ENCODE results near the gene ENOX1.
"Not testable (repeated sequence)": the region's sequence is repeated elsewhere in the genome, so short reads cannot be mapped to it uniquely, and the experiment has no call there.

ENOX1 gene

DNA sequence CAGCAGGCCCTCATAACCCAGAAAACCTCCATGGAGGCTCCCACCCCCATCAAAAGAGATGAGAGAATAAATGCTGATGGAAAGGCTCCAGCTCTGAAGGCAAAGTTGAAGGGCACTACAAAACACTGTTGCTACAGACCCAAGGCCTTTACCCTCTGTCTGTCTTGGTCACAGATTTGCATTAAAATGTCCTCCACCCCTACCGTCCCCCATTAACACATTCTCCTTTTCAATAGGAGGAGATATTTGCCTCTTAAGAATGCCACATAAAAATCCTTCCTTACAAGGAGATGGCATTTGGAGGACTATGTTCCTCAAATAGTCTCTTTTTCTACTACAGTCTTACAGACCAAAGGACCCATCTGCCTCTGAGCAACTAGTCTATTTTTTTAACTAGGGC, 361.5 kb downstream of the ENOX1 start:
- in situ Hi-C loops (cut with MboI; ENCODE audit: low pct_unique_long_range_greater_than_20kb, low sequenced_read_pairs, unreplicated experiment), result no loop called here
- no peak for DNase-seq (ENCODE audit: low spot score)
- TF ChIP-seq, protein P1, sequence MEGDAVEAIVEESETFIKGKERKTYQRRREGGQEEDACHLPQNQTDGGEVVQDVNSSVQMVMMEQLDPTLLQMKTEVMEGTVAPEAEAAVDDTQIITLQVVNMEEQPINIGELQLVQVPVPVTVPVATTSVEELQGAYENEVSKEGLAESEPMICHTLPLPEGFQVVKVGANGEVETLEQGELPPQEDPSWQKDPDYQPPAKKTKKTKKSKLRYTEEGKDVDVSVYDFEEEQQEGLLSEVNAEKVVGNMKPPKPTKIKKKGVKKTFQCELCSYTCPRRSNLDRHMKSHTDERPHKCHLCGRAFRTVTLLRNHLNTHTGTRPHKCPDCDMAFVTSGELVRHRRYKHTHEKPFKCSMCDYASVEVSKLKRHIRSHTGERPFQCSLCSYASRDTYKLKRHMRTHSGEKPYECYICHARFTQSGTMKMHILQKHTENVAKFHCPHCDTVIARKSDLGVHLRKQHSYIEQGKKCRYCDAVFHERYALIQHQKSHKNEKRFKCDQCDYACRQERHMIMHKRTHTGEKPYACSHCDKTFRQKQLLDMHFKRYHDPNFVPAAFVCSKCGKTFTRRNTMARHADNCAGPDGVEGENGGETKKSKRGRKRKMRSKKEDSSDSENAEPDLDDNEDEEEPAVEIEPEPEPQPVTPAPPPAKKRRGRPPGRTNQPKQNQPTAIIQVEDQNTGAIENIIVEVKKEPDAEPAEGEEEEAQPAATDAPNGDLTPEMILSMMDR (IDR thresholded peaks at IDR 0.05; ENCODE audit: extremely low read depth, insufficient read depth, missing control alignments), result no peak

DNA sequence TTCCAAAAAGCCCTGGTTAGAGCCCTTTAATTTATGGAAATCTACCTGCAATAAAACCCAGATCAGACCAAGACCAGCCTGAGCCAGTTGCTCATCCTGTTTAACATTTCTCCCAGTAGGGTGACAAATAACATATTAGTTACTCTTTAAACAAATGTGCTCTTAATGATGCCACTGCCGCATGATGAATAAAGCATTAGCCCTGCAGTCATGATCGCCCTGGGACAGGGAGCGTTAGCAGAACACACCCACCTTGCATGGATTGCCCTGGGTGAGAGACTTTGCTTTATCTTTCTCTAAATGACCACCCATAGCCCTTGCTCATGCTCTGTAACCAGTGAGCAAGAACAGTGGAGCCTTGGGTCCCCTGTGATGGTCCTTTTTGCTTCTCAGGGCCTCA, 362.4 kb downstream of the ENOX1 start:
- TF ChIP-seq, protein P1 (IDR thresholded peaks at IDR 0.05; ENCODE audit: extremely low read depth, insufficient read depth, missing control alignments), result no peak
- no peak for DNase-seq (ENCODE audit: low spot score)
- in situ Hi-C loops (cut with MboI; ENCODE audit: low pct_unique_long_range_greater_than_20kb, low sequenced_read_pairs, unreplicated experiment), result no loop called here

DNA sequence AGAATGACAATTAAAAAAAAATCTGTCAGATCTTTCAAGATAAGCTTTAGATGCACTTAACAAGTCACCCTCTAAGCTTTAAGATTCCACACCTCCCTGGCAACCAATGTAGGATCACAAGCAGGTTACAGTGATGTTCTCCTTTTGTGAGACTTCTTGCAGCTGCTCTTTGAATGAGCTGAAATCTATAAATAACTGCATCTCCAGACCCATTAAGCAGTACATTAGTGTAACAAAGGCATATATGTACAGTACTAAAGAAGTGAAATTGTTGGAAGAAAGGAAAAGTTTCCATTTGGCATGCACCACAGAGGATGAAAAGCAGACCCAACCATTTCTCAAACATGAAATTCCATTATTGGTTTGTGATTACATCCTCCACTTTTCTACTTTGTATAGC, 364.7 kb downstream of the ENOX1 start:
- in situ Hi-C loops (cut with MboI; ENCODE audit: low pct_unique_long_range_greater_than_20kb, low sequenced_read_pairs, unreplicated experiment), result no loop called here
- DNase-seq (ENCODE audit: low spot score), result no peak
- TF ChIP-seq, protein P1 (IDR thresholded peaks at IDR 0.05; ENCODE audit: extremely low read depth, insufficient read depth, missing control alignments), result no peak

DNA sequence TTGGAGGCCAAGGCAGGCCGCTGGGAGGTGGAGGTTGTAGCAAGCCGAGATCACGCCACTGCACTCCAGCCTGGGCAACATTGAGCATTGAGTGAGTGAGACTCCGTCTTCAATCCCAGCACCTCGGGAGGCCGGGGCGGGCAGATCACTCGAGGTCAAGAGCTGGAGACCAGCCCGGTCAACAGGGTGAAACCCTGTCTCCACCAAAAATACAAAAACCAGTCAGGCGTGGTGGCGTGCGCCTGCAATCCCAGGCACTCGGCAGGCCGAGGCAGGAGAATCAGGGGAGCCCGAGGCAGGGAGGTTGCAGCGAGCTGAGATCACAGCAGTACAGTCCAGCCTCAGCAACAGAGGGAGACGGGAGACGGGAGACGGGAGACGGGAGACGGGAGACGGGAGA, 369.9 kb downstream of the ENOX1 start:
- DNase-seq (ENCODE audit: low spot score); in situ Hi-C loops (cut with MboI; ENCODE audit: low pct_unique_long_range_greater_than_20kb, low sequenced_read_pairs, unreplicated experiment): not testable (repeated sequence)

DNA sequence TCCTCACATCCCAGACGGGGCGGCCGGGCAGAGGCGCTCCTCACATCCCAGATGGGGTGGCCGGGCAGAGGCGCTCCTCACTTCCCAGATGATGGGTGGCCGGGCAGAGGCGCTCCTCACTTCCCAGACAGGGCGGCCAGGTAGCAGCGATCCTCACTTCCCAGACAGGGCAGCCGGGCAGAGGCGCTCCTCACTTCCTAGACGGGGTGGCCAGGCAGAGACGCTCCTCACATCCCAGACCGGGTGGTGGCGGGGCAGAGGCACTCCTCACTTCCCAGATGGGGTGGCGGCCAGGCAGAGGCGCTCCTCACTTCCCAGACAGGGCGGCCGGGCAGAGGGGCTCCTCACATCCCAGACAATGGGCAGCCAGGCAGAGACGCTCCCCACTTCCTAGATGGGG, 370.4 kb downstream of the ENOX1 start:
- DNase-seq (ENCODE audit: low spot score); in situ Hi-C loops (cut with MboI; ENCODE audit: low pct_unique_long_range_greater_than_20kb, low sequenced_read_pairs, unreplicated experiment): not testable (repeated sequence)

DNA sequence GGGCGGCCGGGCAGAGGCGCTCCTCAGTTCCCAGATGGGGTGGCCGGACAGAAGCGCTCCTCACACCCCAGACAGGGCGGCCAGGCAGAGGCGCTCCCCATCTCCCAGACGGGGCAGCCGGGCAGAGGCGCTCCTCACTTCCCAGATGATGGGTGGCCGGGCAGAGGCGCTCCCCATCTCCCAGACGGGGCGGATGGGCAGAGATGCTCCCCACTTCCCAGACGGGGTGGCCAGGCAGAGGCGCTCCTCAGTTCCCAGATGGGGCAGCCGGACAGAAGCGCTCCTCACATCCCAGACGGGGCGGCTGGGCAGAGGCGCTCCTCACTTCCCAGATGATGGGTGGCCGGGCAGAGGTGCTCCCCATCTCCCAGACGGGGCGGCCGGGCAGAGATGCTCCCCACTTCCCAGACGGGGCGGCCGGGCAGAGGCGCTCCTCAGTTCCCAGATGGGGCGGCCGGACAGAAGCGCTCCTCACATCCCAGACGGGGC, 370.8 kb downstream of the ENOX1 start:
- in situ Hi-C loops (cut with MboI; ENCODE audit: low pct_unique_long_range_greater_than_20kb, low sequenced_read_pairs, unreplicated experiment); DNase-seq (ENCODE audit: low spot score): not testable (repeated sequence)

DNA sequence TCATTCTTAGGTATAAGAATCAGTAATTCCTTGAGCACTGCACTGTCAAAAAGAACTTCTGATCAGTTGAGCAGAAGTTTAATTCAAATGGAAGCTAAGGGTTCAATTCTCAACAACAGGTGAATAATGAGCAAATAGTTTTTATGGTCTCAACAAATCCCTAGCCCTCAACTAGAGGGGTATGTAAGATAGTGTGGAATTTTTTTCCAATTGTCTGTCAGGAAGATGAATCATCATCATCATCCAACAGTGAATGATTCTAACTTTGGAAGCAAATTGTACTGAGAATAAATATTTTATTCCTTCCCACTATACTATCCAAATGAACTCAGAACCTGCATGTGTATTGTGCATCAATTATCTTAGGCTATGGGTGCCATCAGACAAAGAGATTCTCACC, 372.7 kb downstream of the ENOX1 start:
- TF ChIP-seq, protein P1 (IDR thresholded peaks at IDR 0.05; ENCODE audit: extremely low read depth, insufficient read depth, missing control alignments), result no peak
- DNase-seq (ENCODE audit: low spot score), result no peak
- in situ Hi-C loops (cut with MboI; ENCODE audit: low pct_unique_long_range_greater_than_20kb, low sequenced_read_pairs, unreplicated experiment), result no loop called here

DNA sequence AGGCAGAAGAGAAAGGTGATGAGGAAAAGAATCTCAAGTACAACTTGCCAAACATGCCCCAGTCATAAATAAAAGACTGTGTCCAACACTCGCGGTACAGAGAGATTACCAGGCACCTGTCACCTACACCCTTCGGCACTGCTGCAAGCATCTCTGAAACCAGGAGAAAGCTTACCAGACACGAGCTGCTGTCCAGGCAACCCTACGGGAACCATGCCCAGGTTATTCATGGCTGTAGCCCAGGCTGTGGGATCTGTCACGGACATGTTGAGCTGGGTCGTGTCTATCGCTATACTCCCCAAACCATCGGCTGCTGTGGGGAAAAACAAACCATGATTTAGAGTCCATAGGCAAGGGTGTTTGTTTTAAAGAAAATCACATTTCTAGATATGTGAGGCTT, 375.0 kb downstream of the ENOX1 start:
- DNase-seq (ENCODE audit: low spot score), result no peak
- in situ Hi-C loops (cut with MboI; ENCODE audit: low pct_unique_long_range_greater_than_20kb, low sequenced_read_pairs, unreplicated experiment), result no loop called here
- TF ChIP-seq, protein P1 (IDR thresholded peaks at IDR 0.05; ENCODE audit: extremely low read depth, insufficient read depth, missing control alignments), result no peak
